A673 (cell line): ENCODE measurements around the gene HOMER3. TPM values are rescaled to one million over a fixed set of nuclear protein-coding genes. Genes with fewer than 3 reads are reported as not detected.

Source experiments
- BruUV-seq: library from RNA; stranded (reverse); fragments of 400-500 nt; replicated peaks from 2 replicates; lab custom pipeline; 2021; lab: Mats Ljungman, UMichigan
- CTCF ChIA-PET: fragments of 300-600 bp; sonication (Branson Sonifier 250); formaldehyde crosslinking; loops from one replicate; lab custom pipeline; 2022; ENCODE audit warnings: antibody characterized with exemption; lab: Charles Lee
- POLR2A ChIA-PET: fragments of 300-600 bp; sonication (Branson Sonifier 250); formaldehyde crosslinking; loops from one replicate; lab custom pipeline; 2022; ENCODE audit warnings: antibody characterized with exemption; ENCODE audit not compliant: low non-redundant PET; lab: Charles Lee
- DNase-seq: peaks from one replicate; pipeline ENCODE4 v3.0.0-alpha.2; 2015; ENCODE audit warnings: low spot score
- H3K27ac ChIP-seq: fragments of 200-600 bp; sonication (generic); 2 replicates; pipeline ENCODE4 v1.5.1; 2016; ENCODE audit warnings: mixed run types, low read depth, mild to moderate bottlenecking, mixed read lengths, antibody characterized with exemption, low read length; ENCODE audit not compliant: poor library complexity, severe bottlenecking
- H3K27me3 ChIP-seq: fragments of 200-600 bp; sonication (generic); replicated peaks from 2 replicates; pipeline ENCODE4 v1.6.1; 2017; ENCODE audit warnings: mixed run types, low read depth, mild to moderate bottlenecking, mixed read lengths, antibody characterized with exemption, low read length; ENCODE audit not compliant: insufficient read depth, poor library complexity
- H3K36me3 ChIP-seq: fragments of 200-600 bp; sonication (generic); 2 replicates; pipeline ENCODE4 v1.6.1; 2016; ENCODE audit warnings: mixed run types, mild to moderate bottlenecking, mixed read lengths, antibody characterized with exemption, low read length; ENCODE audit not compliant: insufficient read depth, poor library complexity, severe bottlenecking
- H3K4me1 ChIP-seq: fragments of 200-600 bp; sonication (generic); 2 replicates; pipeline ENCODE4 v1.6.1; 2017; ENCODE audit warnings: mixed run types, mild to moderate bottlenecking, mixed read lengths, antibody characterized with exemption, low read length; ENCODE audit not compliant: insufficient read depth, poor library complexity, severe bottlenecking
- H3K4me3 ChIP-seq: fragments of 200-600 bp; sonication (generic); 2 replicates; pipeline ENCODE4 v1.5.1; 2016; ENCODE audit warnings: low read depth, mixed run types, mild to moderate bottlenecking, mixed read lengths, low read length; ENCODE audit not compliant: poor library complexity, severe bottlenecking
- H3K9me3 ChIP-seq: fragments of 200-600 bp; sonication (generic); 2 replicates; pipeline ENCODE4 v1.6.1; 2016; ENCODE audit warnings: mixed run types, low read depth, mild to moderate bottlenecking, mixed read lengths, antibody characterized with exemption, low read length; ENCODE audit not compliant: poor library complexity, severe bottlenecking
- CTCF ChIP-seq: fragments of 300-800, 200-600 bp; sonication (generic); conservative IDR thresholded peaks from 2 replicates; pipeline ENCODE4 v1.5.1; 2017; ENCODE audit warnings: low read depth, mild to moderate bottlenecking, antibody characterized with exemption, low read length, moderate library complexity, mixed read lengths
- EZH2 ChIP-seq: fragments of 200-600 bp; sonication (generic); IDR thresholded peaks from 2 replicates; pipeline ENCODE4 v1.6.1; 2017; ENCODE audit warnings: borderline replicate concordance, low read depth, mild to moderate bottlenecking, mixed read lengths, antibody characterized with exemption, low read length; ENCODE audit not compliant: poor library complexity, severe bottlenecking
- intact Hi-C: fragments of 100-400 bp; cut with micrococcal nuclease; formaldehyde crosslinking; loops from one replicate; pipeline ENCODE4 v1.10.0; 2022; ENCODE audit not compliant: unreplicated experiment
- total RNA-seq: library from RNA; stranded (reverse); gene quantifications from 2 replicates; pipeline ENCODE4 v1.2.3, GENCODE V29; 2021

Gene HOMER3
- total RNA-seq, 1 experiment from 2014 or later = 23.9 TPM

- Histone ChIP-seq H3K27ac (no peak overlapping the region), H3K4me3 (no peak overlapping the region), H3K27me3 (no peaks in the 10 kb centered on the region), H3K4me1 (no peaks in the 10 kb centered on the region), H3K36me3 (peaks cover 28% of the 10 kb centered on the region), H3K9me3 (no peaks in the 10 kb centered on the region)
- POLR2A ChIA-PET = interaction anchor here (0.6 kb wide), 1 partner anchor 598 kb away, joined by 11 read pairs; no protein-coding TSS in a partner anchor
- intact Hi-C loops = no loop called here
- CTCF ChIA-PET = no interaction called here
- no peak for DNase-seq
- TSS peak; percentile 65 for BruUV-seq
- no peak for TF ChIP-seq CTCF
- TF ChIP-seq EZH2 = no peak
Measured at GRCh38 chr19:18928018-18928805, 12.8 kb downstream of the HOMER3 start.

GRCh38 chr19:18924684-18925213 is 16.3 kb downstream of the HOMER3 start:
- no peak for DNase-seq
- Histone ChIP-seq H3K9me3 (no peaks in the 10 kb centered on the region), H3K4me1 (peaks cover 6% of the 10 kb centered on the region), H3K36me3 (peaks cover 44% of the 10 kb centered on the region), H3K27ac (no peak overlapping the region), H3K4me3 (no peak overlapping the region), H3K27me3 (no peaks in the 10 kb centered on the region)
- CTCF ChIA-PET = no interaction called here
- POLR2A ChIA-PET = no interaction called here
- TF ChIP-seq EZH2 = no peak
- TF ChIP-seq CTCF = no peak
- intact Hi-C loops = no loop called here
- BruUV-seq = no TSS peak

- Histone ChIP-seq H3K4me1 (peaks cover 6% of the 10 kb centered on the region), H3K27ac (no peak overlapping the region), H3K36me3 (peaks cover 35% of the 10 kb centered on the region), H3K9me3 (no peaks in the 10 kb centered on the region), H3K4me3 (no peak overlapping the region), H3K27me3 (no peaks in the 10 kb centered on the region)
- TF ChIP-seq CTCF (no peak), EZH2 (no peak)
- intact Hi-C loops = no loop called here
- DNase-seq = no peak
- POLR2A ChIA-PET = no interaction called here
- no TSS peak for BruUV-seq
- CTCF ChIA-PET = no interaction called here
Measured at GRCh38 chr19:18922228-18922985, 18.6 kb downstream of the HOMER3 start.
